Neural cell (in vitro differentiated cells): ENCODE results near the gene OR2B3. TPM values are rescaled to one million over a fixed set of nuclear protein-coding genes. Genes with fewer than 3 reads are reported as not detected.

Experiments used
- H2AFZ ChIP-seq: fragments of 200-600, 300-800 bp; sonication (generic), shearing (Covaris generic); 2 replicates; pipeline ENCODE4 v1.6.0; 2014; ENCODE audit warnings: low read depth, mild to moderate bottlenecking, antibody characterized with exemption, low read length, moderate library complexity
- H3F3A ChIP-seq: fragments of 200-600 bp; shearing (Covaris generic); 2 replicates; pipeline ENCODE4 v1.6.1; 2016; ENCODE audit warnings: mild to moderate bottlenecking, moderate library complexity, mixed read lengths, antibody characterized with exemption, low read length; ENCODE audit not compliant: insufficient read depth, poor library complexity, severe bottlenecking
- H3K27ac ChIP-seq: fragments of 200-600, 300-800 bp; sonication (generic), shearing (Covaris generic); 2 replicates; pipeline ENCODE4 v1.5.1; 2014; ENCODE audit warnings: mild to moderate bottlenecking, low read length, moderate library complexity
- H3K27me3 ChIP-seq: fragments of 300-800, 200-600 bp; sonication (generic), shearing (Covaris generic); 2 replicates; pipeline ENCODE4 v1.6.0; 2014; ENCODE audit warnings: mild to moderate bottlenecking, low read depth, low read length, moderate library complexity; ENCODE audit not compliant: insufficient read depth
- H3K36me3 ChIP-seq: fragments of 300-800, 200-600 bp; sonication (generic), shearing (Covaris generic); 2 replicates; pipeline ENCODE4 v1.5.1; 2014; ENCODE audit warnings: mild to moderate bottlenecking, antibody characterized with exemption, low read length, moderate library complexity; ENCODE audit not compliant: insufficient read depth
- H3K4me2 ChIP-seq: fragments of 300-800, 200-600 bp; sonication (generic), shearing (Covaris generic); 2 replicates; pipeline ENCODE4 v1.6.0; 2014; ENCODE audit warnings: mild to moderate bottlenecking, low read length
- H3K4me3 ChIP-seq: fragments of 300-800, 200-600 bp; sonication (generic), shearing (Covaris generic); 2 replicates; pipeline ENCODE4 v1.5.1; 2014; ENCODE audit warnings: mild to moderate bottlenecking, low read length, moderate library complexity
- H3K79me2 ChIP-seq: fragments of 200-600 bp; shearing (Covaris generic); replicated peaks from 2 replicates; pipeline ENCODE4 v1.6.0; 2014; ENCODE audit warnings: mild to moderate bottlenecking, low read length, moderate library complexity; ENCODE audit not compliant: insufficient read depth
- H3K9ac ChIP-seq: fragments of 300-800, 200-600 bp; sonication (generic), shearing (Covaris generic); 2 replicates; pipeline ENCODE4 v1.6.1; 2016; ENCODE audit warnings: mild to moderate bottlenecking, low read length, mixed read lengths
- H3K9me2 ChIP-seq: fragments of 200-600 bp; shearing (Covaris generic); 2 replicates; pipeline ENCODE4 v1.6.1; 2016; ENCODE audit warnings: mild to moderate bottlenecking, low read length, mixed read lengths; ENCODE audit not compliant: insufficient read depth
- H3K9me3 ChIP-seq: fragments of 200-600, 300-800 bp; sonication (generic), shearing (Covaris generic); 2 replicates; pipeline ENCODE4 v1.6.1; 2016; ENCODE audit warnings: mild to moderate bottlenecking, mixed run types, low read length, moderate library complexity, mixed read lengths
- H4K20me1 ChIP-seq: fragments of 200-600 bp; shearing (Covaris generic); 2 replicates; pipeline ENCODE4 v1.6.1; 2016; ENCODE audit warnings: mild to moderate bottlenecking, mixed run types; ENCODE audit not compliant: insufficient read depth
- EP300 ChIP-seq: fragments of 450-650 bp; conservative IDR thresholded peaks from 2 replicates; pipeline ENCODE4 v1.6.1; 2014; ENCODE audit warnings: antibody characterized with exemption, mild to moderate bottlenecking, moderate library complexity; ENCODE audit not compliant: poor library complexity, severe bottlenecking
- EZH2 ChIP-seq: fragments of 200-600, 300-800 bp; shearing (Covaris generic), sonication (generic); IDR thresholded peaks from 2 replicates; pipeline ENCODE4 v1.6.1; 2014; ENCODE audit warnings: antibody characterized with exemption, low read length, borderline replicate concordance, mild to moderate bottlenecking; ENCODE audit not compliant: insufficient read depth, poor library complexity, severe bottlenecking
- MXI1 ChIP-seq: fragments of 450-650 bp; conservative IDR thresholded peaks from 2 replicates; pipeline ENCODE4 v1.6.1; 2014; ENCODE audit warnings: antibody characterized with exemption, mild to moderate bottlenecking; ENCODE audit not compliant: poor library complexity, severe bottlenecking
- POLR2AphosphoS5 ChIP-seq: IDR thresholded peaks from 2 replicates; pipeline ENCODE4 v1.6.1; 2012
- RAD21 ChIP-seq: fragments of 450-650 bp; conservative IDR thresholded peaks from 2 replicates; pipeline ENCODE4 v1.6.1; 2014; ENCODE audit warnings: antibody characterized with exemption, mild to moderate bottlenecking, moderate library complexity
- SMC3 ChIP-seq: fragments of 450-650 bp; conservative IDR thresholded peaks from 2 replicates; pipeline ENCODE4 v1.6.1; 2014; ENCODE audit warnings: antibody characterized with exemption, mild to moderate bottlenecking, moderate library complexity; ENCODE audit not compliant: poor library complexity
- TAF1 ChIP-seq: IDR thresholded peaks from 2 replicates; pipeline ENCODE4 v1.6.1; 2012; ENCODE audit warnings: low read depth
- polyA plus RNA-seq: library from polyadenylated mRNA; depleted of rRNA; stranded (reverse); fragments of >200 nt; gene quantifications from 2 replicates; pipeline ENCODE4 v1.2.3, GENCODE V29; 2014
- TF ChIP-seq, protein P1 (sequence below): fragments of 450-650 bp; IDR thresholded peaks from 2 replicates; pipeline ENCODE4 v1.5.1; 2014; ENCODE audit warnings: antibody characterized with exemption, mild to moderate bottlenecking, moderate library complexity; ENCODE audit not compliant: poor library complexity, severe bottlenecking
- TF ChIP-seq, protein P2 (sequence below): IDR thresholded peaks from 2 replicates; pipeline ENCODE4 v1.6.1; 2012; ENCODE audit warnings: borderline replicate concordance

Gene OR2B3
- polyA plus RNA-seq, 1 donor from 2014 or later = not detected

DNA sequence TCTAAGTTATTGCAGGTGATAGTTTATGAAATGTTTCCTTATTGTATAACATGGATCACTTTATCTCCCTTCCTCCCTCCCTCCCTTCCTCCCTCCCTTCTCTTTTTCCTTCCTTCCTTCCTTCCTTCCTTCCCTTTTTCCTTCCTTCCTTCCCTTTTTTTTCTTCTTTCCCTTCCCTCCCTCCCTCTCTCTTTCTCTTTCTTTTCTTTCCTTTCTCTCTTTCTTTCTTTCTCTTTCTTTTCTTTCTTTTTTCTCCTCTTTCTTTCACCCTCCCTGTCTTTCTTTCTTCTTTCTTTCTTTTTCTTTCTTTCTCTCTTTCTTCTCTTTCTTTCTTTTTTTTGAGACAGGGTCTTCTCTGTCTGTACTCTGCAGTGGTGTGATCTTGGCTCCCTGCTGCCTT, 5.8 kb downstream of the OR2B3 start:
- no peaks in the 10 kb centered on the region for H4K20me1 ChIP-seq
- no peaks in the 10 kb centered on the region for H3K36me3 ChIP-seq
- H3K27ac ChIP-seq = no peak overlapping the region
- H3K9me3 ChIP-seq = no peaks in the 10 kb centered on the region
- H3K79me2 ChIP-seq = no peaks in the 10 kb centered on the region
- H3F3A ChIP-seq = no peaks in the 10 kb centered on the region
- no peaks in the 10 kb centered on the region for H3K9me2 ChIP-seq
- no peak overlapping the region for H2AFZ ChIP-seq
- H3K4me3 ChIP-seq = no peak overlapping the region
- H3K27me3 ChIP-seq = no peaks in the 10 kb centered on the region
- H3K4me2 ChIP-seq = no peak overlapping the region
- no peak for TF ChIP-seq SMC3
- TF ChIP-seq POLR2AphosphoS5 = no peak
- TF ChIP-seq, protein P1, sequence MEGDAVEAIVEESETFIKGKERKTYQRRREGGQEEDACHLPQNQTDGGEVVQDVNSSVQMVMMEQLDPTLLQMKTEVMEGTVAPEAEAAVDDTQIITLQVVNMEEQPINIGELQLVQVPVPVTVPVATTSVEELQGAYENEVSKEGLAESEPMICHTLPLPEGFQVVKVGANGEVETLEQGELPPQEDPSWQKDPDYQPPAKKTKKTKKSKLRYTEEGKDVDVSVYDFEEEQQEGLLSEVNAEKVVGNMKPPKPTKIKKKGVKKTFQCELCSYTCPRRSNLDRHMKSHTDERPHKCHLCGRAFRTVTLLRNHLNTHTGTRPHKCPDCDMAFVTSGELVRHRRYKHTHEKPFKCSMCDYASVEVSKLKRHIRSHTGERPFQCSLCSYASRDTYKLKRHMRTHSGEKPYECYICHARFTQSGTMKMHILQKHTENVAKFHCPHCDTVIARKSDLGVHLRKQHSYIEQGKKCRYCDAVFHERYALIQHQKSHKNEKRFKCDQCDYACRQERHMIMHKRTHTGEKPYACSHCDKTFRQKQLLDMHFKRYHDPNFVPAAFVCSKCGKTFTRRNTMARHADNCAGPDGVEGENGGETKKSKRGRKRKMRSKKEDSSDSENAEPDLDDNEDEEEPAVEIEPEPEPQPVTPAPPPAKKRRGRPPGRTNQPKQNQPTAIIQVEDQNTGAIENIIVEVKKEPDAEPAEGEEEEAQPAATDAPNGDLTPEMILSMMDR = no peak
- TF ChIP-seq EZH2 = no peak
- no peak for TF ChIP-seq TAF1
- TF ChIP-seq RAD21 = no peak
- TF ChIP-seq MXI1 = no peak
- TF ChIP-seq, protein P2, sequence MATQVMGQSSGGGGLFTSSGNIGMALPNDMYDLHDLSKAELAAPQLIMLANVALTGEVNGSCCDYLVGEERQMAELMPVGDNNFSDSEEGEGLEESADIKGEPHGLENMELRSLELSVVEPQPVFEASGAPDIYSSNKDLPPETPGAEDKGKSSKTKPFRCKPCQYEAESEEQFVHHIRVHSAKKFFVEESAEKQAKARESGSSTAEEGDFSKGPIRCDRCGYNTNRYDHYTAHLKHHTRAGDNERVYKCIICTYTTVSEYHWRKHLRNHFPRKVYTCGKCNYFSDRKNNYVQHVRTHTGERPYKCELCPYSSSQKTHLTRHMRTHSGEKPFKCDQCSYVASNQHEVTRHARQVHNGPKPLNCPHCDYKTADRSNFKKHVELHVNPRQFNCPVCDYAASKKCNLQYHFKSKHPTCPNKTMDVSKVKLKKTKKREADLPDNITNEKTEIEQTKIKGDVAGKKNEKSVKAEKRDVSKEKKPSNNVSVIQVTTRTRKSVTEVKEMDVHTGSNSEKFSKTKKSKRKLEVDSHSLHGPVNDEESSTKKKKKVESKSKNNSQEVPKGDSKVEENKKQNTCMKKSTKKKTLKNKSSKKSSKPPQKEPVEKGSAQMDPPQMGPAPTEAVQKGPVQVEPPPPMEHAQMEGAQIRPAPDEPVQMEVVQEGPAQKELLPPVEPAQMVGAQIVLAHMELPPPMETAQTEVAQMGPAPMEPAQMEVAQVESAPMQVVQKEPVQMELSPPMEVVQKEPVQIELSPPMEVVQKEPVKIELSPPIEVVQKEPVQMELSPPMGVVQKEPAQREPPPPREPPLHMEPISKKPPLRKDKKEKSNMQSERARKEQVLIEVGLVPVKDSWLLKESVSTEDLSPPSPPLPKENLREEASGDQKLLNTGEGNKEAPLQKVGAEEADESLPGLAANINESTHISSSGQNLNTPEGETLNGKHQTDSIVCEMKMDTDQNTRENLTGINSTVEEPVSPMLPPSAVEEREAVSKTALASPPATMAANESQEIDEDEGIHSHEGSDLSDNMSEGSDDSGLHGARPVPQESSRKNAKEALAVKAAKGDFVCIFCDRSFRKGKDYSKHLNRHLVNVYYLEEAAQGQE = no peak
- no peak for TF ChIP-seq EP300
- H3K9ac ChIP-seq = no peak overlapping the region

DNA sequence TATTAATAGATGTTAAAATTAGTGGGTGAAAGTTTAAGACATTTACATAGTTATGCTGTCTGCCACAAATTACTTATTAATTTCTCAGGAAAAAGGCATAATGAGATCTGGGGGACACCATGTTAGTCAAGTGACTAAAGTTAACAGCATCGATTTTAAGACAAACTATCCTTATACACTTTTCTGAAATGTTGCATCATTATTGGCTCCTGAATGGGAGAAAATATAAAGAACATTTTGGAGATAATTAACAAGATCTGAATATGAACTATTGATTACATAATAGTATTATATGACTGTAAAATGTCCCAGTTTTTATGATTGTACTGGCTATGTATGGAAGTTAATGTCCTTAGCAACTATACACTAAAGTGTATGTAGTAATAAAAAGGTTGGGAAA, 7.9 kb downstream of the OR2B3 start:
- Histone ChIP-seq H3K4me2 (no peak overlapping the region), H3K9me2 (no peaks in the 10 kb centered on the region), H3K9me3 (no peaks in the 10 kb centered on the region), H3K79me2 (no peaks in the 10 kb centered on the region), H3K9ac (no peak overlapping the region), H3F3A (no peaks in the 10 kb centered on the region), H4K20me1 (no peaks in the 10 kb centered on the region), H2AFZ (no peak overlapping the region), H3K27ac (no peak overlapping the region), H3K36me3 (no peaks in the 10 kb centered on the region), H3K4me3 (no peak overlapping the region), H3K27me3 (no peaks in the 10 kb centered on the region)
- TF ChIP-seq EZH2 (no peak), RAD21 (no peak), SMC3 (no peak), MXI1 (no peak), TAF1 (no peak)
- TF ChIP-seq, protein P1 = no peak
- TF ChIP-seq, protein P2 = no peak
